Neural cell (in vitro differentiated cells): Measurements from ENCODE around the gene CTBP2.

Source experiments
- EZH2 ChIP-seq: fragments of 200-600, 300-800 bp; shearing (Covaris generic), sonication (generic); IDR thresholded peaks from 2 replicates; pipeline ENCODE4 v1.6.1; 2014; ENCODE audit warnings: antibody characterized with exemption, low read length, borderline replicate concordance, mild to moderate bottlenecking; ENCODE audit not compliant: insufficient read depth, poor library complexity, severe bottlenecking
- POLR2AphosphoS5 ChIP-seq: IDR thresholded peaks from 2 replicates; pipeline ENCODE4 v1.6.1; 2012
- RAD21 ChIP-seq: fragments of 450-650 bp; conservative IDR thresholded peaks from 2 replicates; pipeline ENCODE4 v1.6.1; 2014; ENCODE audit warnings: antibody characterized with exemption, mild to moderate bottlenecking, moderate library complexity
- TF ChIP-seq, protein P1 (sequence below): fragments of 450-650 bp; IDR thresholded peaks from 2 replicates; pipeline ENCODE4 v1.5.1; 2014; ENCODE audit warnings: antibody characterized with exemption, mild to moderate bottlenecking, moderate library complexity; ENCODE audit not compliant: poor library complexity, severe bottlenecking
- TF ChIP-seq, protein P2 (sequence below): IDR thresholded peaks from 2 replicates; pipeline ENCODE4 v1.6.1; 2012; ENCODE audit warnings: borderline replicate concordance

DNA sequence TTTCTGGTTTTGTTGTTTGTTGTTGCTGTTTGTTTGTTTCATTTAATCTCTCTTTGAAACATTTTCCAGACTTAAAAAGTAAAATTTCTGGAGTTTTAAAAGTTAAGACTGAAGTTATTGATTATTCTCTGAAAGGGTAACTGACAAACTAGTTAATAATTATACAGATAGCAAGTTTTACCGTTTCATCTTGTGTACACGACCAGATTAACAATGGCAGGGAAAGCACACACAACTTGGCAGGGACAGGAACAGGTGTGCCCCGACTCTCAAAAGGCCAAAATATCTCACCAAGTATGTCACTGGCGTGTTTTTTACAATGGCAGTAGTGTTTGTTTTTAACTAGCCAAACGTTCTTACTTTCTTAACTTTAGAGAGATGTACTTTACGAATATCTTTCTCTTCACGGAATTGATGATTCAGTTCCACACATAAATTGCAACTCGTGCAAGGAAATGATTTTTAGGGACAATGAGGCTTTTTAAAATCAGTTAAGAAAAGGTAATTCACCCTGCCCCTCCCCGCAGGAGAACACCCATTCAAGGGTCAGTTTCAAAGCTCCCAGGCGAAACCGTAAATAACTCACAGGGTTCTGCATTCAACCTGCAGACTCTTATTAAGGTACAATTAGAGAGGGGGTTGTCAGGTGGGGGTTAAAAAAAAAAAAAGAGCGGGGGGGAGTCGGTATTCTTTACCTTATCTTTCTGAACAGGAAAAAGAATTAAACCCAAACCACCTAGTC lies 3.5 kb downstream of the CTBP2 start:
- TF ChIP-seq, protein P1, sequence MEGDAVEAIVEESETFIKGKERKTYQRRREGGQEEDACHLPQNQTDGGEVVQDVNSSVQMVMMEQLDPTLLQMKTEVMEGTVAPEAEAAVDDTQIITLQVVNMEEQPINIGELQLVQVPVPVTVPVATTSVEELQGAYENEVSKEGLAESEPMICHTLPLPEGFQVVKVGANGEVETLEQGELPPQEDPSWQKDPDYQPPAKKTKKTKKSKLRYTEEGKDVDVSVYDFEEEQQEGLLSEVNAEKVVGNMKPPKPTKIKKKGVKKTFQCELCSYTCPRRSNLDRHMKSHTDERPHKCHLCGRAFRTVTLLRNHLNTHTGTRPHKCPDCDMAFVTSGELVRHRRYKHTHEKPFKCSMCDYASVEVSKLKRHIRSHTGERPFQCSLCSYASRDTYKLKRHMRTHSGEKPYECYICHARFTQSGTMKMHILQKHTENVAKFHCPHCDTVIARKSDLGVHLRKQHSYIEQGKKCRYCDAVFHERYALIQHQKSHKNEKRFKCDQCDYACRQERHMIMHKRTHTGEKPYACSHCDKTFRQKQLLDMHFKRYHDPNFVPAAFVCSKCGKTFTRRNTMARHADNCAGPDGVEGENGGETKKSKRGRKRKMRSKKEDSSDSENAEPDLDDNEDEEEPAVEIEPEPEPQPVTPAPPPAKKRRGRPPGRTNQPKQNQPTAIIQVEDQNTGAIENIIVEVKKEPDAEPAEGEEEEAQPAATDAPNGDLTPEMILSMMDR, result no peak
- TF ChIP-seq POLR2AphosphoS5 (no peak), RAD21 (no peak), EZH2 (no peak)
- TF ChIP-seq, protein P2, sequence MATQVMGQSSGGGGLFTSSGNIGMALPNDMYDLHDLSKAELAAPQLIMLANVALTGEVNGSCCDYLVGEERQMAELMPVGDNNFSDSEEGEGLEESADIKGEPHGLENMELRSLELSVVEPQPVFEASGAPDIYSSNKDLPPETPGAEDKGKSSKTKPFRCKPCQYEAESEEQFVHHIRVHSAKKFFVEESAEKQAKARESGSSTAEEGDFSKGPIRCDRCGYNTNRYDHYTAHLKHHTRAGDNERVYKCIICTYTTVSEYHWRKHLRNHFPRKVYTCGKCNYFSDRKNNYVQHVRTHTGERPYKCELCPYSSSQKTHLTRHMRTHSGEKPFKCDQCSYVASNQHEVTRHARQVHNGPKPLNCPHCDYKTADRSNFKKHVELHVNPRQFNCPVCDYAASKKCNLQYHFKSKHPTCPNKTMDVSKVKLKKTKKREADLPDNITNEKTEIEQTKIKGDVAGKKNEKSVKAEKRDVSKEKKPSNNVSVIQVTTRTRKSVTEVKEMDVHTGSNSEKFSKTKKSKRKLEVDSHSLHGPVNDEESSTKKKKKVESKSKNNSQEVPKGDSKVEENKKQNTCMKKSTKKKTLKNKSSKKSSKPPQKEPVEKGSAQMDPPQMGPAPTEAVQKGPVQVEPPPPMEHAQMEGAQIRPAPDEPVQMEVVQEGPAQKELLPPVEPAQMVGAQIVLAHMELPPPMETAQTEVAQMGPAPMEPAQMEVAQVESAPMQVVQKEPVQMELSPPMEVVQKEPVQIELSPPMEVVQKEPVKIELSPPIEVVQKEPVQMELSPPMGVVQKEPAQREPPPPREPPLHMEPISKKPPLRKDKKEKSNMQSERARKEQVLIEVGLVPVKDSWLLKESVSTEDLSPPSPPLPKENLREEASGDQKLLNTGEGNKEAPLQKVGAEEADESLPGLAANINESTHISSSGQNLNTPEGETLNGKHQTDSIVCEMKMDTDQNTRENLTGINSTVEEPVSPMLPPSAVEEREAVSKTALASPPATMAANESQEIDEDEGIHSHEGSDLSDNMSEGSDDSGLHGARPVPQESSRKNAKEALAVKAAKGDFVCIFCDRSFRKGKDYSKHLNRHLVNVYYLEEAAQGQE, result no peak
